HUDEP-2 (cell line): ENCODE results near the gene SMYD3.
A peak's percentile ranks its signal among the peaks of the same experiment; 100 is the strongest.

Experiments used
- DNase-seq, 76 experiments: peaks; one replicate each; lab custom pipeline; 2025; ENCODE audit not compliant: unreplicated experiment in 76 of 76; lab: John Stamatoyannopoulos, UW

SMYD3 gene

GRCh38 chr1:246516126-246516525 is 9.0 kb upstream of the SMYD3 start:
- no peak for DNase-seq

GRCh38 chr1:246515390-246516005 is 8.4 kb upstream of the SMYD3 start:
- DNase-seq, result no peak

- no peak for DNase-seq
These were observed 6.7 kb upstream of the SMYD3 start for GRCh38 chr1:246513619-246514343.

GRCh38 chr1:246513041-246513440 is 6.0 kb upstream of the SMYD3 start:
- no peak for DNase-seq

GRCh38 chr1:246512635-246513034 is 5.6 kb upstream of the SMYD3 start:
- no peak for DNase-seq

GRCh38 chr1:246512230-246512629 is 5.2 kb upstream of the SMYD3 start:
- no peak for DNase-seq

GRCh38 chr1:246511203-246511602 is 4.1 kb upstream of the SMYD3 start:
- no peak for DNase-seq

DNA sequence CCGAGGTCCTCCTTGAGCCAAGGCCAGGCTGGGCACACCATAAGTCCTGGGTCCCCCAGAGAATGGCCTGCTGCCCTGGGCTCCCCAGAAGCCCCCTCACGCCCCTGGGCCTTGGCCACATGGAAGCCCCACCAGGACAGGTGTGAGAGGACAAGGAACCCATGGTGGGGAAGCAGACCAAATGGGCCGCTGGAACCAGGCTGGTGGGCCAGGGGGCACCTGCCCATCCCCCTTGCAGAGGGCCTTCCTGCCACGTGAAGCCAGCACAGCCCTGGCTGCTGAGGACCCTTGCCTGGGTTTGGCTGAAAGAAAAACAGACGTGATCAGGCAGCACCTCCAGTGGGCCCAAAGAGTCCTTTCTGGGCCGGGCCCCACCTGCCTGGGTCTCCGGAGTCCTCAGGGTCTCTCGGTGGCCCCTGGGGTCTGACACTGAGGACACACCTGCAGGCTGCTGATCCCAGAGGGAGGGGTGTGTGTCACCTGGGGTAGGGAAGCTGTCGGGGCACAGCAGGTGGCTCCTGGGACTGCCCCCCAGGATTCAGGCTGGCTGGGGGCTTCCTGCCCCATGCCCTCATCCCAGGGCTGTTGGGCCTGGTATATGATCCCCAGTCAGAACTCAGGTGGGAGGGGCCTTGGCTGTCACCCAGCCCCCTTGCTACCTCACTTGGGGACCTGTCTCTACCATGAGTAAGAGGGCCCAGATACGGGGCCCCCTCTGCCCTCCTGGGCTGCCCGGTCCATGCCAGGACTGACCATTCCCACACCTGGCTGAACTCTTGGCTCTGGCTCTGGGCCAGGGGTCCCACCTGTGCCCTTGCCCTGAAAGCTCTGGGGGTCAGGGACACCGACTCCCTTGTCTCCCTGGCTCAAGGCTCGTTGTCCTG is 3.3 kb upstream of the SMYD3 start:
- no peak for DNase-seq

GRCh38 chr1:246508897-246509688 is 2.0 kb upstream of the SMYD3 start:
- peak in 1 of 76 experiments; percentile 1 for DNase-seq

- peak in 1 of 76 experiments; percentile 11 for DNase-seq
These were observed 759 bp downstream of the SMYD3 start for GRCh38 chr1:246506367-246506673.

GRCh38 chr1:246503341-246503740 is 3.7 kb downstream of the SMYD3 start:
- no peak for DNase-seq

GRCh38 chr1:246497331-246497915 is 9.7 kb downstream of the SMYD3 start:
- DNase-seq, result peak in 33 of 76 experiments; percentile 8 to 72 (median 45)

DNA sequence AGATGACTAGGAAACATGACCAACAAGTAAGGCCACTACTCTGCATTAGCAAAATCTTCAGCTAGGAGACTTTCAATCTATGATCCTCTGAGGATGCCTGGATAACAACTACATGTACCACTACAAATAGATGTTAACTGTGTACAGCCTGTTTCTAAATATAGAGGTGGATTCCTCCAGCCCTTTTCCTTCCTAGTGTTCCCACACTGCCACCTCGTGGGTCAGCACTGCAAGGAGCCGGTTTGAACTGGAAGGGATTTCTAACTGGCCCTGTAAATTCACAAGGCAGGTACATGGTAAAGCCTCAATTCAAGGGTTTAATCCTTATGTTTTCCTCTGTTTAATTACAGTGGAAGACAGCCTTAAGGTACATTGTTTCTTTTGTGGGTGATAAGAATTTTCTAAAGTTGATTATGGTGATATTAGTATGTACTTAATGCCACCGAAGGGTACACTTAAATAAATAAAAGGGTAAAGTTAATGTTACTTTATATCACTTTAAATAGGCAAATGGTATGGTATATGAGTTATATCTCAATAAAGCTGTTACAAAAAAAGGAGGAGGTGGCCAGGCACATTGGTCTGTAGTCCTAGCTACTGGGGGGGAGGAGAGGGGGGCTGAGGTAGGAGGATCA is 14.4 kb downstream of the SMYD3 start:
- peak in 60 of 76 experiments; percentile 2 to 72 (median 40) for DNase-seq

GRCh38 chr1:246491551-246492053 is 15.5 kb downstream of the SMYD3 start:
- no peak for DNase-seq

DNA sequence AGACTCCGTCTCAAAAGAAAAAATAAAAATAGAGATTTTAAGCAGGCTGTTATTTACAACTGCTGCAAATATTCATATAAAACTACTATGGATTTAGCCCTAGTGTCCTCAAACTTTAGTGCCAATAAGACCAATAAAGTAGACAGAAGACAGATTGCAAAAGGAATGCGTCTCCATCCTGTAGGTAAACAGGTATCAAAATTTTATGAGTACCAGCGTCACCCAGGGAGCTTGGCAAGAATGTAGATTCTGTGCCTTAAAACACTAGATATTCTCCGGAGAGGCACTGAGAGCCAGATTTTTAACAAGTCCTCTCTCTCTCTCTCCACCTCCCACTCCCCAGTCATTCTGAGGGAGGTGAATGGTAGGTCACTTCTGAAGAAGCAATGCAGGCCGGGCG is 18.4 kb downstream of the SMYD3 start:
- no peak for DNase-seq

GRCh38 chr1:246483569-246483933 is 23.5 kb downstream of the SMYD3 start:
- no peak for DNase-seq

- no peak for DNase-seq
These were observed 24.1 kb downstream of the SMYD3 start for GRCh38 chr1:246482805-246483568.

- DNase-seq, result no peak
These were observed 28.0 kb downstream of the SMYD3 start for GRCh38 chr1:246479061-246479460.

DNA sequence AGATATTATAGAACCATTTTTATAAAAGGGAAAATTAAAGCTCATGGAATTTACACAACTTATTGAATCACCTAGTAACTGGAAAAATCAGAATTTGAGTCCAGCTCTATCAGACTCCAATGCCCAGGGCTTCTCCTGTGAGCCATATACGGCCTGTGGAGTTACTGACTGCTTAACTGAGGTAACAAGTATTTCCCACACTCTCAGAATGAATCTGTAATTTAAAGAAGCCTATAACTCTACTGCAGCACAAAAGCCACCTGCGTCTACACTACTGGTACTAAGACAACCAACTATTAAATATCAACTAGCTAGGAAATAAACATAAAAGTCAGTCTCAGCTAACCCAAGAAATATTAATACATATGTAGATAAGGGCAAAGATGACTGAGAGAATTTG is 29.4 kb downstream of the SMYD3 start:
- no peak for DNase-seq
